Fibroblast of peridontal ligament (primary cell): Measurements from ENCODE around the gene LRBA.

Source experiments
- DNase-seq: peaks from one replicate; pipeline ENCODE4 v3.0.0-alpha.2; 2010; ENCODE audit errors: extremely low read depth

LRBA gene

GRCh38 chr4:150739591-150739990, 275.5 kb downstream of the LRBA start:
- DNase-seq: no peak

DNA sequence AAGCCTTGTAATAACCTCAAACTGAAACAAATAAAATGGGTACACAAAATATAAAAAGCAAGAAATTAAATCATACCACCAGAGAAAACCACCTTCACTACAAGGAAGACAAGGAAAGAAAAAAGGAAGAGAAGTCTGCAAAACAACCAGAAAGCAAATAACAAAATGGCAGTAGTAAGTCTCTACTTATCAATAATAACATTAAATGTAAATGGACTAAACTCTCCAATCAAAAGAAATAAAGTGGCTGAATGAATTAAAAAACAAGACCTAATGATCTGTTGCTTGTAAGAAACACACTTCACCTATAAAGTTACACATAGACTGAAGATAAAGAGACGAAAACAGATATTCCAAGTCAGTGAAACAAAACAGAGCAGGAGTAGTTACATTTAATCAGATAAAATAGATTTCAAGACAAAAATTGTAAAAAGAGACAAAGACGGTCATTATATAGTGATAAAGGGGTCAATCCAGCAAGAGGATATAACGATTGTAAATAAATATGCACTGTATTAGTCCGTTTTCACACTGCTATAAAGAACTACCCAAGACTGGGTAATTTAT, 289.0 kb downstream of the LRBA start:
- no peak for DNase-seq

- DNase-seq: no peak
Observed at GRCh38 chr4:150723727-150724411, 291.2 kb downstream of the LRBA start.

- peak; percentile 46 for DNase-seq
Observed at GRCh38 chr4:150722908-150723362, 292.1 kb downstream of the LRBA start.

GRCh38 chr4:150720973-150721518, 294.0 kb downstream of the LRBA start:
- DNase-seq: peak; percentile 40

DNA sequence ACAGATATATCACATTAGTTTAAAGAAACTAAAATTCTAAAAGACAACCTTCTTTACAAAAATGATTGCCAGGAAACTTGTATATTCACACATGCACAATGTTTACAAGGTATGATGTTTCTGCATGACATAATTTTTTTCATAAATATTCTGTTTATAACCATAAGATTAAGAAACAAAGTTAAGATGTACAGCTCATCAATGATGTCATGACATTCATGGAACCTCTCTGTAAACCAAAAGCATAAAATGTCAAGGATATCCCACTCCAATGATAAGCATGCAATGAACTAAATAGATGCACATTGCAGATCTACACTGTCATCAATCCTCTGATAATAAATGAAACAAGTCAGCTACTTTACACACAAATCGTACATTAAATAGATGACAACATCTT, 297.1 kb downstream of the LRBA start:
- DNase-seq: no peak

- DNase-seq: no peak
Observed at GRCh38 chr4:150714462-150715438, 300.3 kb downstream of the LRBA start.

- DNase-seq: no peak
Observed at GRCh38 chr4:150713251-150713650, 301.8 kb downstream of the LRBA start.

- peak; percentile 18 for DNase-seq
Observed at GRCh38 chr4:150710770-150711375, 304.2 kb downstream of the LRBA start.

- DNase-seq: no peak
Observed at GRCh38 chr4:150708004-150708403, 307.1 kb downstream of the LRBA start.

- no peak for DNase-seq
Observed at GRCh38 chr4:150699599-150699998, 315.5 kb downstream of the LRBA start.

DNA sequence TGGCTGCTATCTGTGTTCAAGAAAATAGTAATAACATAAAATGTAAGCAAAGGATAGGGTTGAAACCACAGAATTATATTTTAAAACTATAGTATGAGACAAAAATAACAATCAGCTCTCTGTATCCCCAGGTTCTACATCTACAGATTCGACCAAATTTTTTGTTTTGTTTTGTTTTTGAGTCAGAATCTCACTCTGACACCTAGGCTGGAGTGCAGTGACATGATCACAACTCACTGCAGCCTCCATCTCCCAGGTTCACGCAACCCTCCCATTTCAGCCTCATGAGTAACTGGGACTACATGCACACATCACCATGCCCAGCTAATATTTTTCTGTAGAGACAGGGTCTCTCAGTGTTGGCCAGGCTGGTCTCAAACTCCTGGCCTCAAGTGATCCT, 319.9 kb downstream of the LRBA start:
- no peak for DNase-seq

DNA sequence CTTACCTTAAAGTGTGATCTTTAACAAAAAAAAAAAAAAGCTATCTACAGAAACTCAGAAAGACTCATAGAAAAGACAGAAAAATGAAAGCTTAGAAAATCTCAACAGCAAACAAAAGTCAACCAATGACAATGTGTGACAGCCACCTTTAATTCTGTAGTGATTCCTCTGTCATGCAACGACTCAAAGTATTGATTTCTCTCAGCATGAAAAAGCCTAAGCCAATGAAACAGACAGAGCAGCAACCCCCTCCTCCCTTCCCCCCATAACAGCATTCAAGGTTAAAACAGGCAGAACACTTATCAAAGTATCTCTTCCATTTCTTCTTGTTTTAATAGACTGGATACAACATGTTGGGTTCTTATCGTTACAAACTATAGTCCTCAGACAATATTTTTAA, 320.6 kb downstream of the LRBA start:
- no peak for DNase-seq

DNA sequence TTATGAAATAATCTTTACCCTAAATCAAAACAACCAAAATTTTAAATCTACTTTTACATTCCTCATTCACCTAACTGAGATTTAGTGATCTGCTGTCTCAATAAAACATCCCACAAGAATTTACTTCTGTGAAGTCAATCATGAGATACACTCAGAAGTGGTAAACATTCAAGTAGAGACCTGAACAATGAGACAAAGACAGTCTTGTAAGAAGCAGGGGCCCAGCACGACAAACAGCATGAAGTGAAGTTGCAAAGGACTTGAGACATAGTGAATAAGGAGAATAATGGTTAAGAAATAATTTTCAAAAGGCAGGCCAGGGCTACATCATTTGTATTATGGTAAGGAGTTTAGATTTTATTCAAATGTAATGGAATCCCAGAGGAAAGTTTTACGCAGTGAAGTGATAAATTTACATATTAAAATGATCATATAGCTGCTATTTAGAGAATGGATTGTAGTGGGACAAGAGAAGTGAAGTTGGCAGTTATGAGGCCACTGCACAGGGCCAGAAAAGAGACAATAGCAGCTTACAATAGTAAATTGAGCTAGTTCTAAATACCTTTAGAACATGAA, 331.2 kb downstream of the LRBA start:
- no peak for DNase-seq

GRCh38 chr4:150682126-150682525, 333.0 kb downstream of the LRBA start:
- no peak for DNase-seq

DNA sequence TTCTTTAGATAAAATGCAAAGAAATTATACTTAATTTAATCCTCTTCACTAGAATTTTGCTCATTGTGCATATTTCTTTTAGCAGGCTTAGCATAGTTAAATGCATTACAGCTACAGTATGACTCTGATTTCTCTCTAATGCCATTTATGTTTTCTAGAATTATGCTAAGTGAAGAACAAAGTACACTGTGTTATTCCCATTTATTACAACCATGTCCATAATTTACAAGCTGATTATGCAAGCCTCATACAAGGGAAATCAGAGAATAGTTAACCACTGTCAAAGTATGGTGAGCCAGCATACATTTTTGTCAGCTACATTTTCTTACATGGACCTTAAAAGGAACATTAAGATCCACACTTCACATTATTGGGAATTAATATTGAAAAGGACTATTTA, 334.0 kb downstream of the LRBA start:
- no peak for DNase-seq

DNA sequence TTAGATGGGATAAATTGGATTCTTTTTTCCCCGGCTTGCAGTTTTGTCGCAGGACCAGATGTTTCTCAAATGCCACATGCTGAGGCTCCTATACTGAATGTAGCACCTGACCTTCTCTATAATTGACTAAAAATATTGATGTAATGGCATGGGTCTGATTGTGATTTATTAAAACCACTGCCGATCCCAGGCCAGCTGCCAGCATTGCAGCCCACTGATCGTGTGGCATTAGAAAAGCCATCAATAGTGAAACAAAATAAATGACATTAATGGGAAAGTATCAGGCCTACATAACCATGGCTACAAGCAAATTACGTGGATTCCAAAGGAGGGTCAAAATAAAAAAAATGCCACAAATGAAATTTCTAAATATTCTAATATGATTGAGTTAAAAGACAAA, 334.4 kb downstream of the LRBA start:
- no peak for DNase-seq

- DNase-seq: no peak
Observed at GRCh38 chr4:150679765-150680343, 335.2 kb downstream of the LRBA start.

DNA sequence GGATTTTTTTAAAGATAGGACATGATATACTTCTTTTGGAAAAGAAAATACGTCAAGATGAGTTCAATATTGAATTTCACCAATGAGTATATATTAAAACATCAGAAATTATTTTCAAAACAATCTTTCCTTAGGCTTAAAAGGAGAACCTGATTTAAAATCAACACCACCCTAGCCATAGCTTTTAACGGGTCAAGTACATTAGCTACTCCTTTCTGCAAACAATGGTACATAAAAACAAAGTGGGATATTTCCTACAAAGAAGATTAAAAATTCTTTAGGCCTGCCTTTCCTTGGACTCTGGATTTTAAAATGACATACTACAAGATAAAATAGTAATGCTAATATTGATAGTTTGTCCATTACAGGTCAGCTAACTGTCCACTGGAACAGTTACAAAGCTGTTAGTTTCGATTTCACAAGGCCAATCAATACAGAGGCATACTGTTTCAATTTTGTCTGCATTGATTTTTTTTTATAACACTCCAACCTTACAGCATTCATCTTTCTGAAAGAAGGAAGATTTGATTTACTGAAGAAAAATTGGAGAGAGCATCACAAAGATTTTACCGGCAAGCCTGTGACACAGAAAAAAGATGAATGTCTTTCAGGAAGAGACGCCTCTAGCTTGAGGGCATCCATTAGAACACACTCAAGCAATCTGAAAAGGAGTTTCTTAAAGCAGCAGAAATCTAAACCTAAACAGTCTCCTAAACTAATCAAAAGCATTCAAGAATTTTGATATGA, 335.9 kb downstream of the LRBA start:
- peak; percentile 46 for DNase-seq

DNA sequence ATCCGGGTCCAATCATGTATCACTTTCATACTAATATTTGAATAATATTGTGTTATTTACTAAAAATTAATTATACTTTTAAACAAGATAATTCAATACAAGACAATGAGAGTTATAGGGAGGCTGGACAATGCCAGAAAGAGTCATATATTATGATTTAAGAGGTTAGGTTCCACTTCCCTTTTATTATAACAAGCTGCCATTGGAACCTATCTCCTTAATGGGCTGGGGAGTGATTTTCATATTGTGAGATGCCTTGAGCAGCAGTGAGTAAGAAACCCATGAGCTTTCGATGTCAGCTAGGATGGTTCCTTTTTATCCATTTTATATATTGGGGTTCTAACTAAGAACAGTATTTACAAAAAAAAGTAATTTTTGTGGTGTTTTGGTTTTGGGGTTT, 341.3 kb downstream of the LRBA start:
- DNase-seq: no peak
